IMR-90 (cell line): Measurements from ENCODE around the gene SPARC. TPM values are rescaled to one million over a fixed set of nuclear protein-coding genes. Genes with fewer than 3 reads are reported as not detected.

Experiments
- microRNA-seq, 2 experiments: library from miRNA; stranded (forward) in 1 of 2; unstranded in 1 of 2; fragments of 10-50 nt in 1 of 2; fragments of <30 nt in 1 of 2; gene quantifications in 1 of 2; microRNA quantifications in 1 of 2; one replicate each; pipeline versions ENCODE3 to v1.1.0; 2013 to 2020; ENCODE audit not compliant: insufficient read depth in 1 of 2, insufficient read length in 1 of 2, unreplicated experiment in 1 of 2
- polyA plus RNA-seq, 3 experiments: library from polyadenylated mRNA; depleted of rRNA; stranded (reverse); fragments of >200 nt; gene quantifications; 2 replicates each; pipeline ENCODE4 v1.2.3, GENCODE V29; 2012; ENCODE audit warnings: low replicate concordance in 1 of 3
- small RNA-seq, 5 experiments: library from RNA; depleted of rRNA; stranded (forward); fragments of <200 nt; gene quantifications; one replicate each; pipeline ENCODE3, GENCODE V24; 2012
- total RNA-seq: library from RNA; depleted of rRNA; stranded (reverse); fragments of >200 nt; gene quantifications from 2 replicates; pipeline ENCODE4 v1.2.3, GENCODE V29; 2012; rRNA removed

SPARC gene
- total and polyA plus RNA-seq, 2 of the 4 experiments (the other 2 are of a cell fraction): 1,186 to 4,692 TPM

Small RNA genes lying within 50 kb of the gene (microRNA-seq; reads per million reads assigned to microRNA genes)
- not detected for gene RN7SKP232 (ENCODE audit: insufficient read depth, insufficient read length)

Small RNA genes lying within 50 kb of the gene (small RNA-seq; reads per million reads assigned to genes)
- 0 reads per million in 5 experiments for gene RN7SKP232

Other genes with a start within 250 kb of the SPARC start
- gene SLC36A1, start 239.3 kb downstream of the SPARC start, total RNA-seq: 5.3 and 5.7 TPM in 2 replicates
- 8.7 and 9.4 TPM in 2 replicates for gene SLC36A1, start 239.3 kb downstream of the SPARC start, polyA plus RNA-seq (2012; rRNA removed)
- gene FAT2, start 95.6 kb downstream of the SPARC start, total RNA-seq: under 0.01 TPM in 2 replicates
- gene FAT2, start 95.6 kb downstream of the SPARC start, polyA plus RNA-seq (2012; rRNA removed): 0.03 and 0.06 TPM in 2 replicates
- 56.3 and 76.7 TPM in 2 replicates for gene ATOX1, start 71.7 kb upstream of the SPARC start, total RNA-seq
- 360 and 398 TPM in 2 replicates for gene ATOX1, start 71.7 kb upstream of the SPARC start, polyA plus RNA-seq (2012; rRNA removed)
- gene G3BP1, start 85.0 kb upstream of the SPARC start, total RNA-seq: 272 and 482 TPM in 2 replicates
- gene G3BP1, start 85.0 kb upstream of the SPARC start, polyA plus RNA-seq (2012; rRNA removed): 32.8 and 40.2 TPM in 2 replicates
- gene GLRA1, start 237.9 kb upstream of the SPARC start, total RNA-seq: not detected in 2 replicates
- not detected in 2 replicates for gene GLRA1, start 237.9 kb upstream of the SPARC start, polyA plus RNA-seq (2012; rRNA removed)